Measurements from ENCODE around the gene KIAA0513. TPM values are rescaled to one million over a fixed set of nuclear protein-coding genes. Genes with fewer than 3 reads are reported as not detected.

Gene KIAA0513
- total RNA-seq, 6 donors from 2014 or later: 21.6 to 77.5 (median 37.9) TPM

- no peak for DNase-seq
- Histone ChIP-seq H3K4me1 (peaks cover 9 to 18% (median 13%) of the 10 kb centered on the region in 4 donors), H3K36me3 (peaks cover 2 to 24% (median 20%) of the 10 kb centered on the region in 4 donors), H3K27me3 (no peaks in the 10 kb centered on the region), H3K4me3 (no peak overlapping the region), H3K27ac (peak overlapping the region in 2 of 4 donors; percentile 42 to 56), H3K9me3 (no peaks in the 10 kb centered on the region)
- ATAC-seq (ENCODE audit: low FRiP score in 2 of 2): no peak
- WGBS, 2 donors: 89 to 94% methylated on average over 6 of the region's 6 CpGs
- TF ChIP-seq, protein P1, sequence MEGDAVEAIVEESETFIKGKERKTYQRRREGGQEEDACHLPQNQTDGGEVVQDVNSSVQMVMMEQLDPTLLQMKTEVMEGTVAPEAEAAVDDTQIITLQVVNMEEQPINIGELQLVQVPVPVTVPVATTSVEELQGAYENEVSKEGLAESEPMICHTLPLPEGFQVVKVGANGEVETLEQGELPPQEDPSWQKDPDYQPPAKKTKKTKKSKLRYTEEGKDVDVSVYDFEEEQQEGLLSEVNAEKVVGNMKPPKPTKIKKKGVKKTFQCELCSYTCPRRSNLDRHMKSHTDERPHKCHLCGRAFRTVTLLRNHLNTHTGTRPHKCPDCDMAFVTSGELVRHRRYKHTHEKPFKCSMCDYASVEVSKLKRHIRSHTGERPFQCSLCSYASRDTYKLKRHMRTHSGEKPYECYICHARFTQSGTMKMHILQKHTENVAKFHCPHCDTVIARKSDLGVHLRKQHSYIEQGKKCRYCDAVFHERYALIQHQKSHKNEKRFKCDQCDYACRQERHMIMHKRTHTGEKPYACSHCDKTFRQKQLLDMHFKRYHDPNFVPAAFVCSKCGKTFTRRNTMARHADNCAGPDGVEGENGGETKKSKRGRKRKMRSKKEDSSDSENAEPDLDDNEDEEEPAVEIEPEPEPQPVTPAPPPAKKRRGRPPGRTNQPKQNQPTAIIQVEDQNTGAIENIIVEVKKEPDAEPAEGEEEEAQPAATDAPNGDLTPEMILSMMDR (IDR thresholded peaks at IDR 0.05): no peak
- TF ChIP-seq POLR2AphosphoS5 (IDR thresholded peaks at IDR 0.05): no peak
- no peak for TF ChIP-seq EP300 (IDR thresholded peaks at IDR 0.05)
- TF ChIP-seq POLR2A (IDR thresholded peaks at IDR 0.05): no peak
Measured at GRCh38 chr16:85064186-85064585, 36.6 kb downstream of the KIAA0513 start.

DNA sequence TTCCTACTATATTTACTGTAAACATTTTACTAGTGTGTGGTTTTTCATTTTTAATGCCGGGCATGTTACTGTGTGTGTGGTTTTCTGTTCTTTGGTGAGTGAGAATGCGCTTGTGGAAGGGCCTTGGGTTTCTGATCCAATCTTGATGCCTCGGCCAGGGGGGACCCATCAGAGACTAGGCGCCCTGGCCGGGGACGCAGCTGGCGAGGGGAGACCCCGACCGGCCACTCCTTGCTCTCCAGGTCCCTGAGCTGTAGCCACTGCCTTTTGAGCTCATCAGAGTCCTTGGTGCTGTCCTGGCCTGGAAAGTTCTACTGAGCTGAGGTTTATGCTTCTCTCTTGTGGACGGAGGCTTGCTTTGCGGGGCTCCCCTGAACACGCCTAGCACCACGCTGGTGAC is 37.5 kb downstream of the KIAA0513 start:
- DNase-seq: no peak
- peaks cover 2 to 32% (median 27%) of the 10 kb centered on the region in 4 donors for H3K36me3 ChIP-seq

GRCh38 chr16:85066346-85066885 is 38.8 kb downstream of the KIAA0513 start:
- 92% methylated on average over 12 of the region's 12 CpGs for WGBS, 2 donors
- H3K36me3 ChIP-seq: peaks cover 2 to 45% (median 31%) of the 10 kb centered on the region in 4 donors
- H3K27ac ChIP-seq: no peak overlapping the region
- TF ChIP-seq POLR2A (IDR thresholded peaks at IDR 0.05) (no peak), POLR2AphosphoS5 (IDR thresholded peaks at IDR 0.05) (no peak), EP300 (IDR thresholded peaks at IDR 0.05) (no peak)
- TF ChIP-seq, protein P1 (IDR thresholded peaks at IDR 0.05): no peak
- H3K27me3 ChIP-seq: no peaks in the 10 kb centered on the region
- peaks cover 9 to 18% (median 13%) of the 10 kb centered on the region in 4 donors for H3K4me1 ChIP-seq
- ATAC-seq (ENCODE audit: low FRiP score in 2 of 2) (no peak), DNase-seq (no peak)
- H3K9me3 ChIP-seq: no peaks in the 10 kb centered on the region
- no peak overlapping the region for H3K4me3 ChIP-seq

More for the DNA sequence above, 37.5 kb downstream of the KIAA0513 start:
- Histone ChIP-seq H3K4me1 (peaks cover 9 to 18% (median 13%) of the 10 kb centered on the region in 4 donors), H3K9me3 (no peaks in the 10 kb centered on the region), H3K27ac (no peak overlapping the region), H3K4me3 (no peak overlapping the region), H3K27me3 (no peaks in the 10 kb centered on the region)
- TF ChIP-seq POLR2AphosphoS5 (IDR thresholded peaks at IDR 0.05) (no peak), EP300 (IDR thresholded peaks at IDR 0.05) (no peak), POLR2A (IDR thresholded peaks at IDR 0.05) (no peak)
- TF ChIP-seq, protein P1 (IDR thresholded peaks at IDR 0.05): no peak
- 94 to 98% methylated on average over 13 of the region's 13 CpGs for WGBS, 2 donors
- no peak for ATAC-seq (ENCODE audit: low FRiP score in 2 of 2)

- ATAC-seq (ENCODE audit: low FRiP score in 2 of 2) (no peak), DNase-seq (no peak)
- H3K36me3 ChIP-seq: peaks cover 2 to 51% (median 34%) of the 10 kb centered on the region in 4 donors
- H3K27me3 ChIP-seq: no peaks in the 10 kb centered on the region
- no peak overlapping the region for H3K27ac ChIP-seq
- peaks cover 9 to 15% (median 12%) of the 10 kb centered on the region in 4 donors for H3K4me1 ChIP-seq
- no peak for TF ChIP-seq EP300 (IDR thresholded peaks at IDR 0.05)
- no peak for TF ChIP-seq POLR2A (IDR thresholded peaks at IDR 0.05)
- no peak for TF ChIP-seq POLR2AphosphoS5 (IDR thresholded peaks at IDR 0.05)
- TF ChIP-seq, protein P1 (IDR thresholded peaks at IDR 0.05): no peak
- H3K4me3 ChIP-seq: no peak overlapping the region
- WGBS, 2 donors: 95 to 96% methylated on average over 12 to 18 of the region's 18 CpGs
- no peaks in the 10 kb centered on the region for H3K9me3 ChIP-seq
Measured at GRCh38 chr16:85067024-85067423, 39.4 kb downstream of the KIAA0513 start.

DNA sequence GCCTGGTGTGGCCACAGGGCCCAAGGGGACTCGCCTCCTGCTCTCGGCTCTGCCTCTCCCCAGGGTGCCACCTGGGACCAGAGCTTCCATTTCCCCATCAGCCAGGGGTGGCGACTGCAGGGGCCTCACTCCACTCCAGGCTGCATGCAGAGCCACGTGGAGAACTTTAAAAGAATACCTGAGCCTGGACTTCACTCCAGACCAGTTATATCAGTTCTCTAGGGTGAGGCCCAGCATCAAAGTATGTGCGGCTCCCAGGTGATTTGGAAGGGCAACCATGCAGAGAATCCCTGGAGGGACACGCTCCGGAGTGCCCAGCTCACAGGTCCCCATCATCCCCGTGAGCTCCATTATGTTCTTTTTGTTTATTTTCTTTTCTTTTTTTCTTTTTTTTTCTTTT is 39.8 kb downstream of the KIAA0513 start:
- H3K27ac ChIP-seq: no peak overlapping the region
- TF ChIP-seq POLR2A (IDR thresholded peaks at IDR 0.05) (no peak), POLR2AphosphoS5 (IDR thresholded peaks at IDR 0.05) (no peak), EP300 (IDR thresholded peaks at IDR 0.05) (no peak)
- TF ChIP-seq, protein P1 (IDR thresholded peaks at IDR 0.05): no peak

More for the DNA sequence above, 39.8 kb downstream of the KIAA0513 start:
- Histone ChIP-seq H3K27me3 (no peaks in the 10 kb centered on the region), H3K4me3 (no peak overlapping the region), H3K4me1 (peaks cover 9 to 14% (median 10%) of the 10 kb centered on the region in 4 donors), H3K9me3 (no peaks in the 10 kb centered on the region), H3K36me3 (peaks cover 2 to 53% (median 35%) of the 10 kb centered on the region in 4 donors)
- WGBS, 2 donors: 91 to 93% methylated on average over 4 to 8 of the region's 8 CpGs
- DNase-seq (no peak), ATAC-seq (ENCODE audit: low FRiP score in 2 of 2) (no peak)
